OCI-LY1 (cell line): Measurements from ENCODE around the gene LCORL.

Source experiments
- H2AFZ ChIP-seq: fragments of 200-600 bp; sonication (generic), shearing (Covaris generic); 2 replicates; pipeline ENCODE4 v1.6.0; 2014; ENCODE audit warnings: antibody characterized with exemption, mild to moderate bottlenecking, low read length
- H3F3A ChIP-seq: fragments of 200-600 bp; sonication (generic), shearing (Covaris generic); 2 replicates; pipeline ENCODE4 v1.6.0; 2014; ENCODE audit warnings: mild to moderate bottlenecking, antibody characterized with exemption, low read length, moderate library complexity; ENCODE audit not compliant: insufficient read depth
- H3K27ac ChIP-seq: fragments of 200-600 bp; sonication (generic); 2 replicates; pipeline ENCODE4 v1.5.1; 2014; ENCODE audit warnings: low read length, mixed run types, mild to moderate bottlenecking, low read depth; ENCODE audit not compliant: poor library complexity, severe bottlenecking
- H3K27me3 ChIP-seq: fragments of 200-600 bp; sonication (generic); 2 replicates; pipeline ENCODE4 v1.6.0; 2014; ENCODE audit warnings: antibody characterized with exemption, mild to moderate bottlenecking, low read length, moderate library complexity; ENCODE audit not compliant: insufficient read depth
- H3K36me3 ChIP-seq: fragments of 200-600 bp; sonication (generic); 2 replicates; pipeline ENCODE4 v1.6.1; 2014; ENCODE audit warnings: mild to moderate bottlenecking, antibody characterized with exemption, low read length, moderate library complexity, mixed read lengths; ENCODE audit not compliant: insufficient read depth
- H3K4me1 ChIP-seq: fragments of 200-600 bp; sonication (generic); 2 replicates; pipeline ENCODE4 v1.5.1; 2014; ENCODE audit warnings: mild to moderate bottlenecking, low read length, moderate library complexity; ENCODE audit not compliant: insufficient read depth, severe bottlenecking
- H3K4me2 ChIP-seq: fragments of 200-600 bp; sonication (generic), shearing (Covaris generic); 2 replicates; pipeline ENCODE4 v1.6.1; 2014; ENCODE audit warnings: low read length
- H3K4me3 ChIP-seq: fragments of 200-600 bp; sonication (generic); 2 replicates; pipeline ENCODE4 v1.5.1; 2014; ENCODE audit warnings: low read length, low read depth, mild to moderate bottlenecking, mixed read lengths; ENCODE audit not compliant: poor library complexity, severe bottlenecking
- H3K79me2 ChIP-seq: fragments of 200-600 bp; shearing (Covaris generic); 2 replicates; pipeline ENCODE4 v1.6.1; 2016; ENCODE audit warnings: mixed run types, low read length, mixed read lengths; ENCODE audit not compliant: insufficient read depth
- H3K9ac ChIP-seq: fragments of 200-600 bp; sonication (generic), shearing (Covaris generic); 2 replicates; pipeline ENCODE4 v1.6.1; 2014; ENCODE audit warnings: mild to moderate bottlenecking, low read length, mixed read lengths
- H3K9me2 ChIP-seq: fragments of 200-600 bp; sonication (generic), shearing (Covaris generic); 2 replicates; pipeline ENCODE4 v1.6.1; 2014; ENCODE audit warnings: low read depth, mild to moderate bottlenecking, low read length, mixed read lengths
- H3K9me3 ChIP-seq: fragments of 200-600 bp; shearing (Covaris generic); 2 replicates; pipeline ENCODE4 v1.6.1; 2014; ENCODE audit warnings: low read length, mixed read lengths
- H4K20me1 ChIP-seq: fragments of 200-600 bp; sonication (generic), shearing (Covaris generic); 2 replicates; pipeline ENCODE4 v1.6.0; 2016; ENCODE audit warnings: mild to moderate bottlenecking, low read length; ENCODE audit not compliant: insufficient read depth
- CTCF ChIP-seq: fragments of 200-600 bp; sonication (generic), shearing (Covaris generic); IDR thresholded peaks from 2 replicates; pipeline ENCODE4 v1.5.1; 2017; ENCODE audit warnings: mild to moderate bottlenecking, antibody characterized with exemption, low read length, moderate library complexity, mixed read lengths
- EZH2 ChIP-seq: fragments of 200-600 bp; sonication (generic), shearing (Covaris generic); IDR thresholded peaks from 2 replicates; pipeline ENCODE4 v1.8.0; 2017; ENCODE audit warnings: borderline replicate concordance, mixed run types, mild to moderate bottlenecking, antibody characterized with exemption, low read length, moderate library complexity, mixed read lengths

The LCORL gene

GRCh38 chr4:18021470-18021719 is 160 bp downstream of the LCORL start:
- H3K79me2 ChIP-seq = peaks cover 41% of the 10 kb centered on the region
- H3K27ac ChIP-seq = peak overlapping the region; percentile 23
- H4K20me1 ChIP-seq = no peaks in the 10 kb centered on the region
- H3K9ac ChIP-seq = peak overlapping the region; percentile 87
- H3K4me1 ChIP-seq = peaks cover 18% of the 10 kb centered on the region
- H3K9me2 ChIP-seq = no peaks in the 10 kb centered on the region
- H3K36me3 ChIP-seq = no peaks in the 10 kb centered on the region
- TF ChIP-seq EZH2 = no peak
- TF ChIP-seq CTCF = no peak
- no peaks in the 10 kb centered on the region for H3F3A ChIP-seq
- H3K4me3 ChIP-seq = peak overlapping the region; percentile 91
- H2AFZ ChIP-seq = no peak overlapping the region
- H3K27me3 ChIP-seq = no peaks in the 10 kb centered on the region
- no peaks in the 10 kb centered on the region for H3K9me3 ChIP-seq
- H3K4me2 ChIP-seq = peak overlapping the region; percentile 90

GRCh38 chr4:18020671-18021469 is 685 bp downstream of the LCORL start:
- TF ChIP-seq CTCF (no peak), EZH2 (no peak)
- Histone ChIP-seq H3F3A (no peaks in the 10 kb centered on the region), H3K4me3 (peak overlapping the region; percentile 91), H3K4me1 (peaks cover 18% of the 10 kb centered on the region), H3K9ac (peak overlapping the region; percentile 87), H3K79me2 (peaks cover 44% of the 10 kb centered on the region), H3K4me2 (peak overlapping the region; percentile 90), H3K36me3 (no peaks in the 10 kb centered on the region), H4K20me1 (no peaks in the 10 kb centered on the region), H2AFZ (no peak overlapping the region), H3K27me3 (no peaks in the 10 kb centered on the region), H3K9me2 (no peaks in the 10 kb centered on the region), H3K9me3 (no peaks in the 10 kb centered on the region), H3K27ac (peak overlapping the region; percentile 23)

GRCh38 chr4:18020145-18020670 is 1.3 kb downstream of the LCORL start:
- H3K36me3 ChIP-seq = no peaks in the 10 kb centered on the region
- no peak overlapping the region for H2AFZ ChIP-seq
- H3K27ac ChIP-seq = no peak overlapping the region
- H3K79me2 ChIP-seq = peaks cover 49% of the 10 kb centered on the region
- H3K4me1 ChIP-seq = peaks cover 18% of the 10 kb centered on the region
- H3F3A ChIP-seq = no peaks in the 10 kb centered on the region
- H3K4me3 ChIP-seq = peak overlapping the region; percentile 91
- H4K20me1 ChIP-seq = no peaks in the 10 kb centered on the region
- TF ChIP-seq CTCF = no peak
- no peak for TF ChIP-seq EZH2
- no peaks in the 10 kb centered on the region for H3K9me3 ChIP-seq
- peak overlapping the region; percentile 87 for H3K9ac ChIP-seq
- no peaks in the 10 kb centered on the region for H3K9me2 ChIP-seq
- H3K4me2 ChIP-seq = peak overlapping the region; percentile 90
- H3K27me3 ChIP-seq = no peaks in the 10 kb centered on the region
